Fibroblast of skin of abdomen (primary cell): ENCODE results near the gene GREB1.

Source experiments
- DNase-seq: peaks from one replicate; pipeline ENCODE4 v3.0.0-alpha.2; 2013

Gene GREB1

GRCh38 chr2:11509657-11510360 lies 24.0 kb upstream of the GREB1 start:
- no peak for DNase-seq

GRCh38 chr2:11512431-11512830 lies 21.4 kb upstream of the GREB1 start:
- no peak for DNase-seq

GRCh38 chr2:11513319-11513718 lies 20.5 kb upstream of the GREB1 start:
- DNase-seq, result no peak

GRCh38 chr2:11514081-11514730 lies 19.6 kb upstream of the GREB1 start:
- no peak for DNase-seq

GRCh38 chr2:11514904-11515303 lies 18.9 kb upstream of the GREB1 start:
- DNase-seq, result no peak

GRCh38 chr2:11515490-11515981 lies 18.3 kb upstream of the GREB1 start:
- no peak for DNase-seq

GRCh38 chr2:11516984-11517648 lies 16.7 kb upstream of the GREB1 start:
- no peak for DNase-seq

GRCh38 chr2:11517906-11518305 lies 15.9 kb upstream of the GREB1 start:
- DNase-seq, result no peak

- DNase-seq, result no peak
These were observed 13.7 kb upstream of the GREB1 start for GRCh38 chr2:11520092-11520693.

GRCh38 chr2:11521775-11522174 lies 12.1 kb upstream of the GREB1 start:
- DNase-seq, result no peak

GRCh38 chr2:11524470-11524869 lies 9.4 kb upstream of the GREB1 start:
- no peak for DNase-seq

- DNase-seq, result no peak
These were observed 8.1 kb upstream of the GREB1 start for GRCh38 chr2:11525762-11526161.

- no peak for DNase-seq
These were observed 6.8 kb upstream of the GREB1 start for GRCh38 chr2:11527001-11527400.

GRCh38 chr2:11528228-11528627 lies 5.6 kb upstream of the GREB1 start:
- no peak for DNase-seq

GRCh38 chr2:11530864-11531465 lies 2.9 kb upstream of the GREB1 start:
- DNase-seq, result no peak

GRCh38 chr2:11532416-11533055 lies 1.3 kb upstream of the GREB1 start:
- DNase-seq, result peak; percentile 24

- DNase-seq, result no peak
These were observed 363 bp downstream of the GREB1 start for GRCh38 chr2:11534071-11534745.

- no peak for DNase-seq
These were observed 1.1 kb downstream of the GREB1 start for GRCh38 chr2:11534746-11535484.

- DNase-seq, result no peak
These were observed 2.1 kb downstream of the GREB1 start for GRCh38 chr2:11535899-11536344.

- no peak for DNase-seq
These were observed 4.1 kb downstream of the GREB1 start for GRCh38 chr2:11537951-11538350.
